Uterus (tissue), 4 donors: ENCODE results near the gene ZNF831. TPM values are rescaled to one million over a fixed set of nuclear protein-coding genes. Genes with fewer than 3 reads are reported as not detected.

ENCODE experiments used
- DNase-seq, 2 donors: peaks; one replicate each; pipeline ENCODE4 v3.0.0-alpha.2; 2019 to 2020
- H3K27ac ChIP-seq, 2 donors: fragments of 200-600 bp; sonication (generic); 1 replicate in 1 of 2; 2 replicates in 1 of 2; pipeline ENCODE4 v1.5.1; 2016 to 2018
- H3K27me3 ChIP-seq, 2 donors: fragments of 200-600 bp; sonication (generic); one replicate each; pipeline ENCODE4 v1.5.1; 2018 to 2019; ENCODE audit warnings: control low read depth in 1 of 2
- H3K36me3 ChIP-seq, 2 donors: fragments of 200-600 bp; sonication (generic); one replicate each; pipeline ENCODE4 v1.5.1; 2019; ENCODE audit warnings: control low read depth in 1 of 2
- H3K4me1 ChIP-seq, 2 donors: fragments of 200-600 bp; sonication (generic); one replicate each; pipeline ENCODE4 v1.5.1; 2018 to 2019; ENCODE audit warnings: control low read depth in 1 of 2
- H3K4me3 ChIP-seq, 2 donors: fragments of 200-600 bp; sonication (generic); 1 replicate in 1 of 2; 2 replicates in 1 of 2; pipeline ENCODE4 v1.5.1; 2018 to 2019; ENCODE audit warnings: mild to moderate bottlenecking in 1 of 2
- H3K9me3 ChIP-seq, 2 donors: fragments of 200-600 bp; sonication (generic); one replicate each; pipeline ENCODE4 v1.5.1; 2019; ENCODE audit warnings: control low read depth in 1 of 2
- CTCF ChIP-seq, 4 experiments: fragments of 200-600 bp in 2 of 4; fragments of 450-650 bp in 2 of 4; sonication (generic) in 2 of 4; IDR thresholded peaks; one replicate each; pipeline ENCODE4 v1.5.1; 2016 to 2019; ENCODE audit warnings: antibody characterized with exemption in 4 of 4, mild to moderate bottlenecking in 2 of 4, moderate library complexity in 1 of 4
- POLR2A ChIP-seq, 2 donors: fragments of 450-650 bp; IDR thresholded peaks; one replicate each; pipeline ENCODE4 v1.6.1; 2016; ENCODE audit warnings: antibody characterized with exemption in 2 of 2, mild to moderate bottlenecking in 1 of 2, moderate library complexity in 1 of 2
- intact Hi-C: fragments of 100-400 bp; cut with DNase I; formaldehyde crosslinking; loops from one replicate; pipeline ENCODE4 v1.15.1; 2023; ENCODE audit warnings: low total_unique reads
- total RNA-seq, 4 donors: library from RNA; depleted of rRNA in 3 of 4; stranded (reverse); fragments of >200 nt in 3 of 4; gene quantifications; one replicate each; pipeline versions ENCODE4 v1.1.0 to v1.2.4, GENCODE V29; 2014 to 2023
- donor health status: DM: yes; HTN: yes; CAD: no.

The ZNF831 gene
- total RNA-seq, 4 donors from 2014 or later, result 0.21 to 3.1 (median 0.43) TPM

GRCh38 chr20:59145247-59145923 is 18.2 kb upstream of the ZNF831 start:
- no peak for TF ChIP-seq POLR2A (IDR thresholded peaks at IDR 0.05)
- TF ChIP-seq CTCF (IDR thresholded peaks at IDR 0.05), result no peak
- Histone ChIP-seq H3K9me3 (no peaks in the 10 kb centered on the region), H3K27me3 (no peaks in the 10 kb centered on the region), H3K4me1 (no peaks in the 10 kb centered on the region), H3K4me3 (no peak overlapping the region), H3K36me3 (no peaks in the 10 kb centered on the region), H3K27ac (no peak overlapping the region)
- DNase-seq, result no peak
- intact Hi-C loops, result no loop called here

GRCh38 chr20:59145924-59146779 is 17.5 kb upstream of the ZNF831 start:
- intact Hi-C loops, result no loop called here
- Histone ChIP-seq H3K27me3 (no peaks in the 10 kb centered on the region), H3K4me1 (no peaks in the 10 kb centered on the region), H3K4me3 (no peak overlapping the region), H3K9me3 (no peaks in the 10 kb centered on the region), H3K36me3 (no peaks in the 10 kb centered on the region), H3K27ac (no peak overlapping the region)
- TF ChIP-seq POLR2A (IDR thresholded peaks at IDR 0.05) (no peak), CTCF (IDR thresholded peaks at IDR 0.05) (no peak)
- no peak for DNase-seq

GRCh38 chr20:59146780-59147565 is 16.6 kb upstream of the ZNF831 start:
- intact Hi-C loops, result no loop called here
- TF ChIP-seq CTCF (IDR thresholded peaks at IDR 0.05), result no peak
- no peak for TF ChIP-seq POLR2A (IDR thresholded peaks at IDR 0.05)
- Histone ChIP-seq H3K27ac (peak overlapping the region; percentile 11 to 44), H3K27me3 (no peaks in the 10 kb centered on the region), H3K9me3 (no peaks in the 10 kb centered on the region), H3K4me3 (no peak overlapping the region), H3K4me1 (no peaks in the 10 kb centered on the region), H3K36me3 (no peaks in the 10 kb centered on the region)
- no peak for DNase-seq

- Histone ChIP-seq H3K36me3 (no peaks in the 10 kb centered on the region), H3K27me3 (no peaks in the 10 kb centered on the region), H3K4me3 (no peak overlapping the region), H3K9me3 (no peaks in the 10 kb centered on the region), H3K4me1 (no peaks in the 10 kb centered on the region), H3K27ac (peak overlapping the region in 1 of 2 donors; percentile 3)
- TF ChIP-seq POLR2A (IDR thresholded peaks at IDR 0.05) (no peak), CTCF (IDR thresholded peaks at IDR 0.05) (no peak)
- intact Hi-C loops, result no loop called here
- DNase-seq, result no peak
Measured at GRCh38 chr20:59147586-59147985, 16.0 kb upstream of the ZNF831 start.
